ENCODE results near the gene C6orf120.

Gene C6orf120

DNA sequence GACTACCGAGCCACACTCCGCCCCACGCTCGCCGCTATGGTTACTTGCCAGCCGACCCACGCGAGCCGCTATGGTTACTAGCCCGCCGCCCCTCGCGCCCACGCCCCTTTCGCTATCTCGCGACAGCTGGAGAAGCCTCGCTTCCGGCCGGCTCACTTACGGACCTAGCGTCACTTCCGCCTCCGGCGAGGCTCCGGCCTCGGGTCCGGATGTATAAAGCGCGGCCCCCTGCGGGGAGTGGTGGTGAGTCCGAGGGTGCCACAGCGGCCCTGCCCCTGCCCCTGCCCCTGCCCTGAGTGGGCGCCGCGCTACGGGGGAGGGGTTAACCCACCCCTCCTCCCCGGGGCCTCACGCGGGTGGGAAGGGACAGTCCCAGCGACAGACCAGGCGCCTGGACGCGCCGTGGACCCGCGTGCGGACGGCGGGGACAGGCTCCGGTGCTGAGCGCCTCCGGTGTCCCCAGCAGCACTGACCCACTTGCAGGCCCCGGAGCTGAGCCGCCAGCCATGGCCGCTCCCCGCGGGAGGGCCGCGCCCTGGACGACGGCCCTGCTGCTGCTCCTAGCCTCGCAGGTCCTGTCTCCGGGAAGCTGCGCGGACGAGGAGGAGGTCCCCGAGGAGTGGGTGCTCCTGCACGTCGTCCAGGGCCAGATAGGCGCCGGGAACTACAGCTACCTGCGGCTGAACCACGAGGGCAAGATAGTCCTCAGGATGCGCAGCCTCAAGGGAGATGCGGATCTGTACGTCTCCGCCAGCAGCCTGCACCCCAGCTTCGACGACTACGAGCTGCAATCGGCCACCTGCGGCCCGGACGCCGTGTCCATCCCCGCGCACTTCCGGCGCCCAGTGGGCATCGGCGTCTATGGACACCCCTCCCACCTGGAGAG is at the start of gene C6orf120, which contains the start of gene WDR27:
Gene C6orf120 (plus strand): TSS at position 173 of the 886 bp plus-strand sequence. CDS start 334 bp downstream, at position 507.
Gene WDR27 (minus strand): TSS at position 76 of the 886 bp plus-strand sequence. CDS start 13,024 bp downstream, outside the sequence.
- peak; percentile 96 for DNase-seq (ENCODE audit: low read depth)
- TF ChIP-seq, protein P1, sequence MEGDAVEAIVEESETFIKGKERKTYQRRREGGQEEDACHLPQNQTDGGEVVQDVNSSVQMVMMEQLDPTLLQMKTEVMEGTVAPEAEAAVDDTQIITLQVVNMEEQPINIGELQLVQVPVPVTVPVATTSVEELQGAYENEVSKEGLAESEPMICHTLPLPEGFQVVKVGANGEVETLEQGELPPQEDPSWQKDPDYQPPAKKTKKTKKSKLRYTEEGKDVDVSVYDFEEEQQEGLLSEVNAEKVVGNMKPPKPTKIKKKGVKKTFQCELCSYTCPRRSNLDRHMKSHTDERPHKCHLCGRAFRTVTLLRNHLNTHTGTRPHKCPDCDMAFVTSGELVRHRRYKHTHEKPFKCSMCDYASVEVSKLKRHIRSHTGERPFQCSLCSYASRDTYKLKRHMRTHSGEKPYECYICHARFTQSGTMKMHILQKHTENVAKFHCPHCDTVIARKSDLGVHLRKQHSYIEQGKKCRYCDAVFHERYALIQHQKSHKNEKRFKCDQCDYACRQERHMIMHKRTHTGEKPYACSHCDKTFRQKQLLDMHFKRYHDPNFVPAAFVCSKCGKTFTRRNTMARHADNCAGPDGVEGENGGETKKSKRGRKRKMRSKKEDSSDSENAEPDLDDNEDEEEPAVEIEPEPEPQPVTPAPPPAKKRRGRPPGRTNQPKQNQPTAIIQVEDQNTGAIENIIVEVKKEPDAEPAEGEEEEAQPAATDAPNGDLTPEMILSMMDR (conservative IDR thresholded peaks at IDR 0.05; ENCODE audit: low read length) = peak; percentile 6; the same call in 1 of the 2 replicates
- H3K4me3 ChIP-seq (ENCODE audit: low read length) = peak within 1 kb of the TSS; percentile 92

DNA sequence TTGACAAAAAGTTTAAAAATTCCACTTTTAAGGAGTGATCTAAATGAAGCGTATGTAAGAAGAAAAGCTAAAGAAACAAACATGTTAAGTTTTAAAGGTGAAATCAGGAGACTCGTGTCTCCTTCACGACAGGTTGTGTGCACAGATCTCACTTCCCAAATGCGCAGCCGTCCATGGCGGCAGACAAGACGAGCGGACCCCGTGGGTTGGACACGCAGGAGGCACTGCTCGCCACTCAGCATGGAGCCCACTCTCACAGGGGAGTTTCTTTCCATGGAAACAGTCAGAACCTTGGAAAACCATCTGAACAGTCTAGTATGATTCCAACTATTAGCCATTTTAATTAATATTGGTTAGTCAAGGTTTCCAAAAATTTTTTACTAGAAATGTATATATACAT is 49.0 kb upstream of the C6orf120 start:
- no peak overlapping the region for H3K4me3 ChIP-seq (ENCODE audit: low read length)
- TF ChIP-seq, protein P1 (conservative IDR thresholded peaks at IDR 0.05; ENCODE audit: low read length) = no peak
- DNase-seq (ENCODE audit: low read depth) = no peak

DNA sequence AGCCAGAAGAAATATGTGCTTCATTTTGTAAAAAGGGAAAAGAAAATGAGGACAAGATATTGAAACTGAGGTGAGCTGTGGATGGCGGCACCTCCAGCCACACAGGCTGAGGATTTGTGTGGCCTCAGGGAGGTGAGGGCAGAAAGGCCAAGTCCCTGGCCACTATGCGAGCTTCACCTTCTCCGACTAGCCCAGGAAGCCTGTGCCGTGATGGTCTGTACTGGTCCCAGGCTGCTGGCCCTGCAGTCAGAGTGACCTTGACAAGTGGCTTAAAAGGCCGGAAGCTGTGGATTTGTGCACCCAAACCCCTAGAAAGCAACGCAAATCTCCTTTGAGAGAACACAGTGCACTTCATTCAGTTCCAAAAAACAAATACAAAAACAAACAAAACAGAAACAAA is 48.2 kb upstream of the C6orf120 start:
- DNase-seq (ENCODE audit: low read depth) = no peak
- H3K4me3 ChIP-seq (ENCODE audit: low read length) = peak overlapping the region; percentile 66
- TF ChIP-seq, protein P1 (conservative IDR thresholded peaks at IDR 0.05; ENCODE audit: low read length) = no peak

DNA sequence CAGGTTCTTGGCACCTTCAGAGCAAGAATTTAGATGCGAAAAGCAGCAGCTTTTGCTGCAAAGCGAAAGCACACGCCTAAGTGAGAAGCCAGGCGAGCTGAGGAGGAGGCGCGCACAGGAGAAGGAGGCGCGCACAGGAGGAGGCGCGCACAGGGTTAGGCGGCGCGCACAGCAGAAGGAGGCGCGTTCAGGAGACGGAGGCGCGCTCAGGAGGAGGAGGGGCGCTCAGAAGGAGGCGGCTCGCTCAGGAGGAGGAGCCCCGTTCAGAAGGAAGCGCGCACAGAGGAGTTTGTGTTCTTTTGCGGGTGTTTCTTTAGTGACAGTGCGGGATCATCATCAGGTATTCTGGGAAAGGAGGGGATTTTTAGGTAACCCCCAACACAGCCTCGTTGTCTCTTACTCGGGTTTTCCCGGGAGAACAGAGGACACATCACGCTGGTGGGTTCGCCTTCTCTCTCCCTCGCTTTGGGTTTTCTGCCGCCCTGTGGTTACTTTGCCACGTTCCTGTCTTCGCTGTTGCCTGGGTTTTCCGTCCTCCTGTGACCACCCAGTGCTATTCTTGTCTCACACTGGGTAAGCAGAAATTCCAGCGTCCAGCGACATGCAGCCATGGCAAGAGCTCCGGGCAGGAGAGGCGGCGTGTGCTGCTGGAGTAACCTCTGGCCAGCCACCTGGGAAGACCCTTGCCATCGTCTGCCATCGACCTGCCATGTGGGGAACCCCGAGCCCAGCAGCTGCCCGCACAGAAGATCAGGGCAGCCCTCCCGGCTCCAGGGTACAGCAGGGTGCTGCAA is 47.1 kb upstream of the C6orf120 start:
- TF ChIP-seq, protein P1 (conservative IDR thresholded peaks at IDR 0.05; ENCODE audit: low read length) = peak; percentile 40
- H3K4me3 ChIP-seq (ENCODE audit: low read length) = peak overlapping the region; percentile 66
- peak; percentile 73 for DNase-seq (ENCODE audit: low read depth)

DNA sequence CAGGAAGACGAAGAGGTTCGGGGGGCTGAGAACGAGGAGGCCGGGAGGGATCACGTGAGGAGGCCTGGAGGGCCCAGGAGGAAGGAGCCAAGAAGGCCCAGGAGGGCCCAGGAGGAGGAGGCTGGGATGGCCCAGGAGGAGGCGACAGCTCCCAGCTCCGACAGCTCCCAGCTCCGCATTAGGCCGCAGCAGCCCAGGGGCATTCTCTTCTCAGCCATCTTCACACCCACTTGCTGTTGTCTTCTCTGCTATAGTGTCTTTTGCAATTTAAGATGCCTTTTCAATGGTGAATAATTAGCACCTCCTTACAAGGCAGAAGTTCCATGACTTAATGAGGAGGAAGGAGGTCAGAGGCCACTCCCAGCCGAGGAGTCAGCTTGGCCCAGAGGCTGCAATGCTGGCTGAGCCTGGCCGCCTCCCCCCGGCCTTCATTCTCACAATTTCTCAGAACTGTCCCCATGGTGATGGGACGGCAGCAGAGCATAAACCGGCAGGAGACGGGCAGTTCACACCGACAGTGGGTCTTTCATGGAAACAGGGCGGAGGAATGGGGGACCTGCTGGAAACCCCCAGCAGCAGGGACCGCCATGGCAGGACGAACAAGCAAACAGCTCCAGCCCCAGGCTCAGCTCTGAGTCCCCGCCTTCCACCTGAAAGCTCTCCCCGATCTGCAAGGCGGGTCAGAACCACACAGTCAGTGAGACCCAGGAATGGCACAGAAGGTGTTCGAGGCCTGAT is 45.2 kb upstream of the C6orf120 start:
- TF ChIP-seq, protein P1 (conservative IDR thresholded peaks at IDR 0.05; ENCODE audit: low read length) = no peak
- no peak for DNase-seq (ENCODE audit: low read depth)
- no peak overlapping the region for H3K4me3 ChIP-seq (ENCODE audit: low read length)

DNA sequence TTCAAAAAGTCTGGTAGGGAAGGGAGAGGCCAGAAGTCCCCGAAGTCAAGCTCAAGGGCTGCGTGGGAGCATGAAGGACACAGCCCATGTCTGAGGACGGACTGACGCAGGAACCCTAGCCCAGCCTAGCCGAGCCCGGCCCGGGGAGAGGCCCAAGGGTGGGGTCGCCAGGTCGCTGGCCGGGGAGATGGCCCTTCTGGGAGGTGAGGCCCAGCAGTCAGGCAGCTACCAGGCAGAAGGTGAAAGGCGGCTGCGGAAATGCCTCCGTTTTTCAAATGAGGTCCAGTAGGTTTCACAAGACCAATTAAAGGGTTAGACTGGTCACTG is 44.7 kb upstream of the C6orf120 start:
- no peak overlapping the region for H3K4me3 ChIP-seq (ENCODE audit: low read length)
- no peak for DNase-seq (ENCODE audit: low read depth)
- TF ChIP-seq, protein P1 (conservative IDR thresholded peaks at IDR 0.05; ENCODE audit: low read length) = no peak

Data from AG10803 (cell line).